ENCODE measurements around the gene CHST11. TPM values are rescaled to one million over a fixed set of nuclear protein-coding genes. Genes with fewer than 3 reads are reported as not detected.

CHST11 gene
- total and polyA plus RNA-seq, 7 donors = 0.60 to 22.8 (median 10.0) TPM

DNA sequence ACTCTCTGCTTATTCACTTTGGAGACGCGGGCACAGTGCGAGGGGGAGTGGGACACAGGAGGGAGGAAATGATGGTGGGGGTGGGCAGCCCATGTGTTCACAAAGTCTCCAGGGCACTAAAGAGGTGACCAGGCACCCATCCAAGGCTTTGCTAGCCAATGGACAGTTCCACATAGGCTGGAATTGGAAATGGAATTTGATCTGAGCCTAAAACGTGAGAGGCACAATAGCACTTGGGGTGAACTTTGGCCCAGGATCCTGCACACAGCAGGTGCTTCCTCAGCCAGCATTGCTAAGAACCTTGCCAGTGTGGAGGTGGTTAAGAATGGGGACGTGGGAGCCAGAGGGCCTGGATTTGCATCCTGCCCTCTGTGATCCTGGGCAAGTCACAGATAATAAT lies 193.8 kb downstream of the CHST11 start:
- intact Hi-C loops (cut with DNase I) = no loop called here
- TF ChIP-seq, protein P1, sequence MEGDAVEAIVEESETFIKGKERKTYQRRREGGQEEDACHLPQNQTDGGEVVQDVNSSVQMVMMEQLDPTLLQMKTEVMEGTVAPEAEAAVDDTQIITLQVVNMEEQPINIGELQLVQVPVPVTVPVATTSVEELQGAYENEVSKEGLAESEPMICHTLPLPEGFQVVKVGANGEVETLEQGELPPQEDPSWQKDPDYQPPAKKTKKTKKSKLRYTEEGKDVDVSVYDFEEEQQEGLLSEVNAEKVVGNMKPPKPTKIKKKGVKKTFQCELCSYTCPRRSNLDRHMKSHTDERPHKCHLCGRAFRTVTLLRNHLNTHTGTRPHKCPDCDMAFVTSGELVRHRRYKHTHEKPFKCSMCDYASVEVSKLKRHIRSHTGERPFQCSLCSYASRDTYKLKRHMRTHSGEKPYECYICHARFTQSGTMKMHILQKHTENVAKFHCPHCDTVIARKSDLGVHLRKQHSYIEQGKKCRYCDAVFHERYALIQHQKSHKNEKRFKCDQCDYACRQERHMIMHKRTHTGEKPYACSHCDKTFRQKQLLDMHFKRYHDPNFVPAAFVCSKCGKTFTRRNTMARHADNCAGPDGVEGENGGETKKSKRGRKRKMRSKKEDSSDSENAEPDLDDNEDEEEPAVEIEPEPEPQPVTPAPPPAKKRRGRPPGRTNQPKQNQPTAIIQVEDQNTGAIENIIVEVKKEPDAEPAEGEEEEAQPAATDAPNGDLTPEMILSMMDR (IDR thresholded peaks at IDR 0.05) = no peak
- no peak for TF ChIP-seq POLR2A (IDR thresholded peaks at IDR 0.05)
- no peak for TF ChIP-seq POLR2AphosphoS5 (IDR thresholded peaks at IDR 0.05)
- no peak for TF ChIP-seq EP300 (IDR thresholded peaks at IDR 0.05)
- 69 to 84% methylated on average over 5 of the region's 5 CpGs for WGBS, 2 donors

DNA sequence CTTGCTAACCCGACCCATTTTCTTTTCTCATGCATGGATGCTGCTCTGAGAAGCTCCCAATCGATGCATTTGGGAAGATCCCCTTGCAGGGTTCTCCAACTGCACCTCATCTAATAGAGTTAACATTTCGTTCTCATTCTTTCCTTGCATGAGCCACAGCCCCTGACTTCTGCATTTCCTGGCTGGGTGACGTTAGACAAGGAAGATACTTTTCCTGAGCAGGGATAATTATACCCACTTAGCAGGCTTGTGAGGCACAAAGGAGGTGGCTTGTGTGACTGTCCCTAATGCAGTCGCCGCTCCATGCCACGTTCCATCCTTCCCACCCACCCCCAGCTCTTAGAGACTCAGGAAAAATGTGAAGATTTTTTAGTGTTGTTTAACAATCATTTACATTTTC lies 195.1 kb downstream of the CHST11 start:
- Histone ChIP-seq H3K27me3 (no peaks in the 10 kb centered on the region), H3K4me3 (no peak overlapping the region), H3K9me3 (no peaks in the 10 kb centered on the region), H3K4me1 (peaks cover 0 to 10% (median 3%) of the 10 kb centered on the region in 4 donors), H3K27ac (no peak overlapping the region), H3K36me3 (no peaks in the 10 kb centered on the region)
- 70 to 74% methylated on average over 7 of the region's 7 CpGs for WGBS, 2 donors
- TF ChIP-seq, protein P1 (IDR thresholded peaks at IDR 0.05) = no peak
- TF ChIP-seq EP300 (IDR thresholded peaks at IDR 0.05) (no peak), POLR2A (IDR thresholded peaks at IDR 0.05) (no peak)
- DNase-seq = no peak
- intact Hi-C loops (cut with DNase I) = no loop called here

More for the DNA sequence above, 193.8 kb downstream of the CHST11 start:
- no peak for DNase-seq
- H3K27ac ChIP-seq = no peak overlapping the region
- H3K4me1 ChIP-seq = peaks cover 0 to 10% (median 3%) of the 10 kb centered on the region in 4 donors
- H3K9me3 ChIP-seq = no peaks in the 10 kb centered on the region
- H3K36me3 ChIP-seq = no peaks in the 10 kb centered on the region
- no peaks in the 10 kb centered on the region for H3K27me3 ChIP-seq
- no peak overlapping the region for H3K4me3 ChIP-seq

- 68 to 80% methylated on average over 5 of the region's 5 CpGs for WGBS, 2 donors
- TF ChIP-seq EP300 (IDR thresholded peaks at IDR 0.05) = no peak
- no peak for TF ChIP-seq POLR2AphosphoS5 (IDR thresholded peaks at IDR 0.05)
- TF ChIP-seq, protein P1 (IDR thresholded peaks at IDR 0.05) = no peak
- no peak for TF ChIP-seq POLR2A (IDR thresholded peaks at IDR 0.05)
- intact Hi-C loops (cut with DNase I) = no loop called here
Measured at GRCh38 chr12:104652358-104652757, 195.6 kb downstream of the CHST11 start.

GRCh38 chr12:104652910-104653309 lies 196.2 kb downstream of the CHST11 start:
- 74 to 75% methylated on average over 7 of the region's 7 CpGs for WGBS, 2 donors
- Histone ChIP-seq H3K27me3 (no peaks in the 10 kb centered on the region), H3K36me3 (no peaks in the 10 kb centered on the region), H3K27ac (no peak overlapping the region), H3K9me3 (no peaks in the 10 kb centered on the region), H3K4me1 (peaks cover 0 to 10% (median 3%) of the 10 kb centered on the region in 4 donors), H3K4me3 (no peak overlapping the region)
- no peak for TF ChIP-seq EP300 (IDR thresholded peaks at IDR 0.05)
- no peak for TF ChIP-seq POLR2A (IDR thresholded peaks at IDR 0.05)
- TF ChIP-seq, protein P1 (IDR thresholded peaks at IDR 0.05) = no peak
- no peak for TF ChIP-seq POLR2AphosphoS5 (IDR thresholded peaks at IDR 0.05)
- no peak for DNase-seq
- intact Hi-C loops (cut with DNase I) = no loop called here

More at GRCh38 chr12:104652358-104652757, 195.6 kb downstream of the CHST11 start:
- no peaks in the 10 kb centered on the region for H3K36me3 ChIP-seq
- DNase-seq = no peak
- peaks cover 0 to 10% (median 3%) of the 10 kb centered on the region in 4 donors for H3K4me1 ChIP-seq
- no peaks in the 10 kb centered on the region for H3K27me3 ChIP-seq
- H3K27ac ChIP-seq = no peak overlapping the region
- no peak overlapping the region for H3K4me3 ChIP-seq
- H3K9me3 ChIP-seq = no peaks in the 10 kb centered on the region

Data from sigmoid colon (tissue), 7 donors.